H4 (cell line): Measurements from ENCODE around the gene PANK1. TPM values are rescaled to one million over a fixed set of nuclear protein-coding genes. Genes with fewer than 3 reads are reported as not detected.

ENCODE experiments used
- DNase-seq: peaks from one replicate; pipeline ENCODE4 v3.0.0-alpha.2; 2015; ENCODE audit warnings: low spot score
- total RNA-seq: library from RNA; depleted of rRNA; stranded (reverse); fragments of >200 nt; shearing (Covaris generic); gene quantifications from 2 replicates; pipeline ENCODE4 v1.2.3, GENCODE V29; 2014; rRNA removed

The PANK1 gene
- total RNA-seq, 1 experiment from 2014 or later: 9.7 TPM

- DNase-seq: no peak
Observed at GRCh38 chr10:89535171-89536012, 109.7 kb downstream of the PANK1 start, which contains the start of gene SLC16A12. SLC16A12 (minus strand) TSS chr10:89535594; CDS start chr10:89462578, 73,016 bp downstream.

GRCh38 chr10:89534826-89535166 is 110.2 kb downstream of the PANK1 start:
- no peak for DNase-seq

Other genes starting within 250 kb of the PANK1 start
- gene IFIT5, start 230.7 kb downstream of the PANK1 start, total RNA-seq: 34.9 and 41.6 TPM in 2 replicates
- gene SLC16A12, start 109.6 kb downstream of the PANK1 start, total RNA-seq: 0.08 and 0.12 TPM in 2 replicates
- 11.8 and 19.6 TPM in 2 replicates for gene KIF20B, start 56.3 kb upstream of the PANK1 start, total RNA-seq